ENCODE data around the gene GLRB.

The GLRB gene

GRCh38 chr4:157075811-157076577, at the start of gene GLRB:
GLRB (plus strand) TSS chr4:157076150; CDS start chr4:157078025, 1,875 bp downstream.
- peak; percentile 53 for DNase-seq
- peak within 1 kb of the TSS; percentile 25; the same call in 1 of the 2 replicates for H3K27ac ChIP-seq
- H3K27me3 ChIP-seq (ENCODE audit: insufficient read depth, low read depth, severe bottlenecking) = no peaks in the 10 kb centered on the region
- TF ChIP-seq, protein P1, sequence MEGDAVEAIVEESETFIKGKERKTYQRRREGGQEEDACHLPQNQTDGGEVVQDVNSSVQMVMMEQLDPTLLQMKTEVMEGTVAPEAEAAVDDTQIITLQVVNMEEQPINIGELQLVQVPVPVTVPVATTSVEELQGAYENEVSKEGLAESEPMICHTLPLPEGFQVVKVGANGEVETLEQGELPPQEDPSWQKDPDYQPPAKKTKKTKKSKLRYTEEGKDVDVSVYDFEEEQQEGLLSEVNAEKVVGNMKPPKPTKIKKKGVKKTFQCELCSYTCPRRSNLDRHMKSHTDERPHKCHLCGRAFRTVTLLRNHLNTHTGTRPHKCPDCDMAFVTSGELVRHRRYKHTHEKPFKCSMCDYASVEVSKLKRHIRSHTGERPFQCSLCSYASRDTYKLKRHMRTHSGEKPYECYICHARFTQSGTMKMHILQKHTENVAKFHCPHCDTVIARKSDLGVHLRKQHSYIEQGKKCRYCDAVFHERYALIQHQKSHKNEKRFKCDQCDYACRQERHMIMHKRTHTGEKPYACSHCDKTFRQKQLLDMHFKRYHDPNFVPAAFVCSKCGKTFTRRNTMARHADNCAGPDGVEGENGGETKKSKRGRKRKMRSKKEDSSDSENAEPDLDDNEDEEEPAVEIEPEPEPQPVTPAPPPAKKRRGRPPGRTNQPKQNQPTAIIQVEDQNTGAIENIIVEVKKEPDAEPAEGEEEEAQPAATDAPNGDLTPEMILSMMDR (IDR thresholded peaks at IDR 0.05; ENCODE audit: low read depth, low read length) = no peak
- H3K4me3 ChIP-seq (ENCODE audit: low read depth, low read length) = peak within 1 kb of the TSS; percentile 94
- H3K36me3 ChIP-seq = peaks cover 3% of the 10 kb centered on the region; the same call in 1 of the 2 replicates
- no peaks in the 10 kb centered on the region for H3K9me3 ChIP-seq (ENCODE audit: severe bottlenecking)

DNA sequence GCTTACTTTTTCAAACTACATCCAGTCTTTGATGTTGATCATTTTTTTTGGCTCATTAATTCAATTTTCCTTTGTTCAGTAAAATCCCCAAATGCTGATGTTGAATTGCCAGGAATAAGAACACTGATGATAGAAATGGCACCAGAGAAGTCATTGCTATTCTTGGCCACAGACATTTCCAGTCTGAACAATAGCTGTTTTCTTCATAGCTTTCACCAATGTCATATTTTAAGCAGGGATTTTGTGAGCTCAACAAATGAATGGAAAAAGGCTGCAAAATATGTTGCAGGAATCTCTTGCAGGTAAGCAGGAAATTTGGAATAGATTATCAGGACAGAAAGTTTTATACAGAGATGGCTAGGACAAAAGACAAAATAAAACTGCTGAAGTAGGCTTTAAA, 40.5 kb upstream of the GLRB start:
- H3K27ac ChIP-seq = no peak overlapping the region
- no peaks in the 10 kb centered on the region for H3K27me3 ChIP-seq (ENCODE audit: insufficient read depth, low read depth, severe bottlenecking)
- no peak overlapping the region for H3K4me3 ChIP-seq (ENCODE audit: low read depth, low read length)
- DNase-seq = no peak
- H3K36me3 ChIP-seq = no peaks in the 10 kb centered on the region
- H3K9me3 ChIP-seq (ENCODE audit: severe bottlenecking) = no peaks in the 10 kb centered on the region
- TF ChIP-seq, protein P1 (IDR thresholded peaks at IDR 0.05; ENCODE audit: low read depth, low read length) = no peak

- TF ChIP-seq, protein P1 (IDR thresholded peaks at IDR 0.05; ENCODE audit: low read depth, low read length) = no peak
- Histone ChIP-seq H3K36me3 (no peaks in the 10 kb centered on the region), H3K27me3 (ENCODE audit: insufficient read depth, low read depth, severe bottlenecking) (no peaks in the 10 kb centered on the region), H3K4me3 (ENCODE audit: low read depth, low read length) (no peak overlapping the region), H3K27ac (no peak overlapping the region), H3K9me3 (ENCODE audit: severe bottlenecking) (no peaks in the 10 kb centered on the region)
- no peak for DNase-seq
Observed at GRCh38 chr4:157040405-157040804, 35.5 kb upstream of the GLRB start.

GRCh38 chr4:157043131-157043530, 32.8 kb upstream of the GLRB start:
- H3K4me3 ChIP-seq (ENCODE audit: low read depth, low read length) = no peak overlapping the region
- no peak for DNase-seq
- no peaks in the 10 kb centered on the region for H3K27me3 ChIP-seq (ENCODE audit: insufficient read depth, low read depth, severe bottlenecking)
- no peaks in the 10 kb centered on the region for H3K9me3 ChIP-seq (ENCODE audit: severe bottlenecking)
- TF ChIP-seq, protein P1 (IDR thresholded peaks at IDR 0.05; ENCODE audit: low read depth, low read length) = no peak
- no peak overlapping the region for H3K27ac ChIP-seq
- H3K36me3 ChIP-seq = no peaks in the 10 kb centered on the region

- Histone ChIP-seq H3K9me3 (ENCODE audit: severe bottlenecking) (no peaks in the 10 kb centered on the region), H3K27ac (no peak overlapping the region), H3K27me3 (ENCODE audit: insufficient read depth, low read depth, severe bottlenecking) (no peaks in the 10 kb centered on the region), H3K4me3 (ENCODE audit: low read depth, low read length) (no peak overlapping the region), H3K36me3 (no peaks in the 10 kb centered on the region)
- TF ChIP-seq, protein P1 (IDR thresholded peaks at IDR 0.05; ENCODE audit: low read depth, low read length) = peak; percentile 85
- DNase-seq = peak; percentile 53
Observed at GRCh38 chr4:157045507-157046127, 30.3 kb upstream of the GLRB start.
